Upper lobe of left lung (tissue), 4 donors: Measurements from ENCODE around the gene CERK.

Experiments used
- POLR2A ChIP-seq, 4 donors: fragments of 450-650 bp; IDR thresholded peaks; one replicate each; pipeline ENCODE4 v1.5.1; 2016 to 2017; ENCODE audit warnings: antibody characterized with exemption in 4 of 4, mild to moderate bottlenecking in 2 of 4
- TF ChIP-seq, protein P1 (sequence below), 6 experiments: fragments of 450-650 bp in 4 of 6; fragments of 200-600 bp in 2 of 6; sonication (generic) in 2 of 6; IDR thresholded peaks; one replicate each; pipeline ENCODE4 v1.5.1; 2016 to 2019; ENCODE audit warnings: antibody characterized with exemption in 6 of 6

DNA sequence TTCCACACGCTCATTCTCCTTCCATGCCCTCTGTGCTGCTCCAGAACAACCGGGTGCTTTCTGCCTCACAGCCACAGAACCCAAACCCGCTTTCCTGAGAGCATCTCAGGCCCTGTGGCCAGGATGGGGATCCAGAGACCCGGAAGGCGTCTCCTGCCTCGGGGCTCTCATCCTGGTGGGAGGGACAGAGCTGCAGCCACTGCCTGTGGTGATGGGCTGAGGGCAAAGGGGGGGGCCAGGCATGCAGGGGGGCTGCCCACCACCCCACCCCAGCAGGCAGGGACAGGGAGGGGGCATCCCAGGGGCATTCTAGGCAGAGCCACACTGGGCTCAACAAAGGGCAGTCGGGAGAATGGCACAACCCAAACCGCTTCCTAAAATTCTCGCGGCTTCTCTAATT, 41.4 kb downstream of the CERK start:
- TF ChIP-seq, protein P1, sequence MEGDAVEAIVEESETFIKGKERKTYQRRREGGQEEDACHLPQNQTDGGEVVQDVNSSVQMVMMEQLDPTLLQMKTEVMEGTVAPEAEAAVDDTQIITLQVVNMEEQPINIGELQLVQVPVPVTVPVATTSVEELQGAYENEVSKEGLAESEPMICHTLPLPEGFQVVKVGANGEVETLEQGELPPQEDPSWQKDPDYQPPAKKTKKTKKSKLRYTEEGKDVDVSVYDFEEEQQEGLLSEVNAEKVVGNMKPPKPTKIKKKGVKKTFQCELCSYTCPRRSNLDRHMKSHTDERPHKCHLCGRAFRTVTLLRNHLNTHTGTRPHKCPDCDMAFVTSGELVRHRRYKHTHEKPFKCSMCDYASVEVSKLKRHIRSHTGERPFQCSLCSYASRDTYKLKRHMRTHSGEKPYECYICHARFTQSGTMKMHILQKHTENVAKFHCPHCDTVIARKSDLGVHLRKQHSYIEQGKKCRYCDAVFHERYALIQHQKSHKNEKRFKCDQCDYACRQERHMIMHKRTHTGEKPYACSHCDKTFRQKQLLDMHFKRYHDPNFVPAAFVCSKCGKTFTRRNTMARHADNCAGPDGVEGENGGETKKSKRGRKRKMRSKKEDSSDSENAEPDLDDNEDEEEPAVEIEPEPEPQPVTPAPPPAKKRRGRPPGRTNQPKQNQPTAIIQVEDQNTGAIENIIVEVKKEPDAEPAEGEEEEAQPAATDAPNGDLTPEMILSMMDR (IDR thresholded peaks at IDR 0.05) = no peak
- no peak for TF ChIP-seq POLR2A (IDR thresholded peaks at IDR 0.05)
